SHP77 treated with DMSO at 0.1 percent for 48 hours (cell line): Measurements from ENCODE around the gene TTC21B.

Source experiments
- DNase-seq: peaks from one replicate; lab custom pipeline; 2025; lab: John Stamatoyannopoulos, UW

The TTC21B gene

GRCh38 chr2:165835363-165835762 is 118.2 kb downstream of the TTC21B start:
- no peak for DNase-seq

GRCh38 chr2:165833156-165833555 is 120.4 kb downstream of the TTC21B start:
- no peak for DNase-seq

DNA sequence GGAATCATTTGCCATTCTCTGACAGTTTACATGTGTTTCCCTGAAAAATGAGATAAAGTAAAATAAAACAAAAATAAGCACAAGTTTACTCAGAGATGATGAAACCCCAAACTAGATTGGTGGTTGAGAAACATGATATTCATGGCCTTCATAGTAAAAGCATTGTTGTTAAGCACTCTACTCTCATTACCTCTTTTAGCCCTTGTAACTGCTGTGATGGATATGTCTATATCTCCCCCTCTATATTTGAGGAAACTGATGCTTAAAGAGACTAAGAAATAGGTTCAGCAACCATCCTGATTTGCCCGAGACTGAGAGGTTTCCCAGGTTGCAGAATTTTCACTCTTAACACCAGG is 125.7 kb downstream of the TTC21B start:
- no peak for DNase-seq

DNA sequence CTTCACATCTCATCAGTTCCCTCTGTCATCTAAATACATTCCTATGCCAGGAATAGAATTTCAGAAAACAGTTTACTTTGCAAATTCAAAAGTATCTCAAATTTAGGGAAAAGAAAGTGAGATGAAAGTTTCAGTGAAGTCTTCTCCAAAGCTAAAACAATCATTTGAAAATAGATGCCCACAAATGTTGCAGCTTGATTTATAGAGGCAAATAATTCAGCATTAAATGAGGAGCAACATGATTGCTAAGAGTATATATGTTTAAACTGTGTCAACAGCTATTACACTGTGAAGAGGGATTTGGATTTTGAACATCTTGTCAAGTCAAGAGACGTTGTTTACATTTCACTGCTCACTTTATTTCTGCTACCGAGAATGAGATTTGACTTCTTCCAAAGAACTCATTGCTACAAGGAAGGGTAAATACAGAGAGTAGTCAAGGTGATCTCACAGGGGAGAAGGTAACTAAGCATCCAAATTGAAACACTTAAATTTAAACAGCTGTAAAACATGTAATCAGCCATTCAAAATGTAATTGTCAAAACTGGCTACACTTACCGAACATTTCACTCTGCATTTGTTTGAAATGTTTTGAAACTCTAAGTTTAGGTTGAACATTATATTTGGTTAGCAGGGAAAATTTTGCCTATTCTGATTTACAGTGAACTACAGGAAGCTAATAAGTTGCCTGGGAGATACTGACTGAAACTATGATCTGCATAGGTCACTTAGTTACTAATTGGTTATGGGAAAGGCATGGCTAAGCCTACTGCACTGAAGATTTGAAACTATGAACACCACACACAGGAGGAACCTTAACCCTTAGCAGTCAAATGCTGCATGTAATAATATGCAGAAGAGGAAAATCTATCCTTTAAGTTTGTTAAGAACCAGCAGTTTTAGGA is 126.3 kb downstream of the TTC21B start:
- no peak for DNase-seq

DNA sequence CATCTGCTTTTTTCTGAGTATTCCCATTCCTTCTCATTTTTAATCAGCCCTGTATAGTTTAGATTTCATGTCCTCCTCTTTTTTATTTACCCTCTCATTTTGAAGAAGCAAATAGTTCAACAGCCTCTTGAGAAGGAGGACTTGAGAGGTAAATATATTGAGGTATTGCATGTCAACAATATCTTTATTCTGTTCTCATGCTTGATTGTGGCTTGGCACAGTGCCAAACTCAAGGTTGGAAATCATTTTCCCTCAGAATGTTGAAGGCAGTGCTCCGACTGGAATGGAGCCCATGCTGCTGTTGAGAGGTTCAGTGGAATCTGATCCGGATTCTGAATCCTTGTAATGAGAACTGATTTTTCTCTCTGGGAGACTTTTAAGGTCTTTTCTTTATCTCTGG is 128.5 kb downstream of the TTC21B start:
- no peak for DNase-seq
